AG04450 (cell line): ENCODE measurements around the gene MIOS. TPM values are rescaled to one million over a fixed set of nuclear protein-coding genes. Genes with fewer than 3 reads are reported as not detected.

Experiments
- CTCF ChIA-PET: fragments of 300-600, 350-600 bp; formaldehyde crosslinking; extraction: SDS; loops from one replicate; lab custom pipeline; 2022; ENCODE audit warnings: antibody characterized with exemption, inconsistent platforms; lab: Charles Lee
- POLR2A ChIA-PET: fragments of 350-600 bp; formaldehyde crosslinking; extraction: SDS; loops from one replicate; lab custom pipeline; 2021; ENCODE audit warnings: antibody characterized with exemption, inconsistent platforms; lab: Yijun Ruan, JAX
- DNase-seq: peaks from one replicate; pipeline ENCODE4 v3.0.0-alpha.2; 2011; ENCODE audit warnings: low read depth, low spot score
- H3K27ac ChIP-seq: one replicate; pipeline ENCODE4 v1.5.1; 2012; ENCODE audit warnings: low read depth, low read length, control low read depth
- H3K27me3 ChIP-seq: one replicate; pipeline ENCODE4 v1.6.0; 2012; ENCODE audit warnings: low read length; ENCODE audit not compliant: control insufficient read depth, insufficient read depth
- H3K4me3 ChIP-seq: 2 replicates; pipeline ENCODE4 v1.5.1; 2011; ENCODE audit warnings: mild to moderate bottlenecking, low read depth, low read length, control low read depth
- H3K9me3 ChIP-seq: 2 replicates; pipeline ENCODE4 v1.5.1; 2012; ENCODE audit warnings: low read length; ENCODE audit not compliant: control insufficient read depth, insufficient read depth
- polyA plus RNA-seq: library from polyadenylated mRNA; depleted of rRNA; stranded (reverse); fragments of >200 nt; gene quantifications from 2 replicates; pipeline ENCODE4 v1.2.3, GENCODE V29; 2011
- TF ChIP-seq, protein P1 (sequence below): IDR thresholded peaks from 2 replicates; pipeline ENCODE4 v1.5.1; 2011; ENCODE audit warnings: low read depth, low read length, control low read depth, inconsistent platforms

The MIOS gene
- polyA plus RNA-seq, 1 experiment = 26.6 TPM

DNA sequence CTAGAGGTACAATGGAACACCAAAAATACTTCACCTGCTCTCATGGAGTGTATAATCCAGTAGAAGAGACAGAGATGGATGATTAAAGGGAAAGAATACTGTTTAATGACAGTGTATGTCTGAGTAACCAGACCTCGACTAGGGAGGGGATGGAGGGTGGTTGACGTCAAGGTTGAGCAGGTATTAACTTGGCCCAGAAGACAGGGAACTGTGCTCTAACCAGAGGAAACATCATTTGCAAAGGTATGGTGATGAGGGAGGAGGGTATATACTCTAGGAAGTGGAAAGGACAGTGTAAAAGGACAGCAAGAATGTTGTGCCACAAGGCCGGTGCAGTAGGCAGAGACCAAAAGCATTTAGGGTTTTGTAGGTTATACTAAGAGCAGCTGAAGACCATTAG is 2.9 kb downstream of the MIOS start:
- ChIA-PET POLR2A (no interaction called here), CTCF (no interaction called here)
- no peaks in the 10 kb centered on the region for H3K9me3 ChIP-seq
- H3K4me3 ChIP-seq = no peak overlapping the region
- no peak for DNase-seq
- TF ChIP-seq, protein P1, sequence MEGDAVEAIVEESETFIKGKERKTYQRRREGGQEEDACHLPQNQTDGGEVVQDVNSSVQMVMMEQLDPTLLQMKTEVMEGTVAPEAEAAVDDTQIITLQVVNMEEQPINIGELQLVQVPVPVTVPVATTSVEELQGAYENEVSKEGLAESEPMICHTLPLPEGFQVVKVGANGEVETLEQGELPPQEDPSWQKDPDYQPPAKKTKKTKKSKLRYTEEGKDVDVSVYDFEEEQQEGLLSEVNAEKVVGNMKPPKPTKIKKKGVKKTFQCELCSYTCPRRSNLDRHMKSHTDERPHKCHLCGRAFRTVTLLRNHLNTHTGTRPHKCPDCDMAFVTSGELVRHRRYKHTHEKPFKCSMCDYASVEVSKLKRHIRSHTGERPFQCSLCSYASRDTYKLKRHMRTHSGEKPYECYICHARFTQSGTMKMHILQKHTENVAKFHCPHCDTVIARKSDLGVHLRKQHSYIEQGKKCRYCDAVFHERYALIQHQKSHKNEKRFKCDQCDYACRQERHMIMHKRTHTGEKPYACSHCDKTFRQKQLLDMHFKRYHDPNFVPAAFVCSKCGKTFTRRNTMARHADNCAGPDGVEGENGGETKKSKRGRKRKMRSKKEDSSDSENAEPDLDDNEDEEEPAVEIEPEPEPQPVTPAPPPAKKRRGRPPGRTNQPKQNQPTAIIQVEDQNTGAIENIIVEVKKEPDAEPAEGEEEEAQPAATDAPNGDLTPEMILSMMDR = no peak
- no peak overlapping the region for H3K27ac ChIP-seq
- no peaks in the 10 kb centered on the region for H3K27me3 ChIP-seq

DNA sequence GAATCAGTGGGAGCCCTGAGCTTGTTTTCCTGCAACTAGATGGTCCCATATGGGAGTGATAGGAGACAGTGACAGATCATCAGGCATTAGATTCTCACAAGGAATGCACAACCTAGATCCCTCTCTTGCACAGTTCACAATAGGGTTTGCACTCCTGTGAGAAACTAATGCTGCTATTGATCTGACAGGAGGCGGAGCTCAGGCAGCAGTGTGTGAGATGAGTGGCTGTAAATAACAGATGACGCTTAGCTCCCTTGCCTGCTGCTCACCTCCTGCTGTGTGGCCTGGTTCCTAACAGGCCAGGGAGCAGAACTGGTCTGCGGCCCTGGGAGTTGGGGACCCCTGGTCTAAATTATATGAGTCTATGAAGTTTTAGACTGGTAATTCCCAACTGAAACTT is 3.9 kb downstream of the MIOS start:
- Histone ChIP-seq H3K4me3 (no peak overlapping the region), H3K9me3 (no peaks in the 10 kb centered on the region), H3K27ac (no peak overlapping the region), H3K27me3 (no peaks in the 10 kb centered on the region)
- POLR2A ChIA-PET = no interaction called here
- TF ChIP-seq, protein P1 = no peak
- CTCF ChIA-PET = no interaction called here
- no peak for DNase-seq

DNA sequence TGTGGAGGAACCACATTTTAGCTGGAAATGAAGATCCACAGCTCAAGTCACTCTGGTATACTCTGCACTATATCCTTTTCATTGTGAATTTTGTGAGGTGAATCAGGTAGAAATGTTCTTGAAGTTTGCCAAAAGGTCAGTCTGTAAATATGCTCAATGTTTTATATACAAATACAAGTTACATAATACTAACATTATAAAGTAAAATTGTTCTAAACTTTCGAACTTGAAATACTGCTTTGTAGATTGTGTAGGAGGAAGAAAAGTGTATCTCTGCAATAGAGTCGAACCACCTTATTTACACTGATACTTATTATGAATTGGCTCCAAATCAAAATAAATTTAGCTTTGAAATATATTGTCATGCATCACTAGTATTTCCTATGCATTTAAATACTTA is 7.0 kb downstream of the MIOS start:
- no peaks in the 10 kb centered on the region for H3K9me3 ChIP-seq
- H3K27me3 ChIP-seq = no peaks in the 10 kb centered on the region
- POLR2A ChIA-PET = no interaction called here
- CTCF ChIA-PET = no interaction called here
- H3K4me3 ChIP-seq = no peak overlapping the region
- no peak overlapping the region for H3K27ac ChIP-seq
- TF ChIP-seq, protein P1 = no peak
- no peak for DNase-seq

DNA sequence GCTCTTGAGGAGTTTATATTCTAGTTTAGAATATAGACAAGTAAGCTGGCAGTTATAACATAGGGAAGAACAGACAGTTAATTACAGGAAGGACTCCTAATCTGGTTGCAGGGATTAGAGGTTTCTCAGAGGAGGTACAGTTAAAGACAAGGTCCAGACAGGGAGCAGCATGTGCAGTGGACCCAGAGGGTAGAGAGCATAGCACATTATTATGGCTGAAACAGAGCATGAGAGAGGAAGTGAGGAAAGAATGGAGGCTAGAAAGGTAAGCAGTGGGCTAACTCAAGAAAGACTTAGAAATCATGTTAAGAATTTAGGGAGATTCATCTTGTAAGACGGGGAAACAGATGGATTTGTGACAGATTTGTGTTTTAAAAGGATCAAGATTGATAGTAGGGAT is 9.7 kb downstream of the MIOS start:
- Histone ChIP-seq H3K27me3 (no peaks in the 10 kb centered on the region), H3K9me3 (no peaks in the 10 kb centered on the region), H3K27ac (no peak overlapping the region), H3K4me3 (no peak overlapping the region)
- DNase-seq = no peak
- POLR2A ChIA-PET = no interaction called here
- TF ChIP-seq, protein P1 = no peak
- CTCF ChIA-PET = no interaction called here

DNA sequence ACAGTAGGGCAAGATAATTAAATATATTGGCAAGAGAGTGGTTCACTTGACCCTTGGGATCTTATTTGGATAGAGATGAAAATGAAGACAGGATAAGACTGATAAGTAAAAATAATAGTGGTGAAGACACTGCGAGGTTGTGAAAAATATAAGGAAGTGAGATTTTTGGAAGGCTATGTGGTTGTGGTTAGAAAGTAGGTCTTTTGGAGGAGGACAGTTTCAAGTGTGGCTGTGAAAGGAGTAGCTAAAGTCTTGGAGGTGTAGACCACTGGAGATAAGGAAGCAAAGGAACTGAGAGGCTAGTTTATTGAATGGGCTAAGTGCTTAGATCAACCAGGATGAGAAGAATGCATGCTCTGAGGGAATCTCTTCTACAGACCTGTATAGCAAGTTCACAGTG is 11.2 kb downstream of the MIOS start:
- no peaks in the 10 kb centered on the region for H3K9me3 ChIP-seq
- no peaks in the 10 kb centered on the region for H3K27me3 ChIP-seq
- TF ChIP-seq, protein P1 = no peak
- POLR2A ChIA-PET = no interaction called here
- H3K27ac ChIP-seq = no peak overlapping the region
- CTCF ChIA-PET = no interaction called here
- DNase-seq = no peak
- no peak overlapping the region for H3K4me3 ChIP-seq
